HUES48 (cell line): ENCODE results near the gene USP17L18.
"Not testable (repeated sequence)": the region's sequence is repeated elsewhere in the genome, so short reads cannot be mapped to it uniquely, and the experiment has no call there.

Experiments used
- H3K27ac ChIP-seq: one replicate; pipeline ENCODE4 v1.7.0; 2013; ENCODE audit warnings: low read depth, low read length, inconsistent platforms
- H3K27me3 ChIP-seq: 2 replicates; pipeline ENCODE4 v1.6.1; 2013; ENCODE audit warnings: mild to moderate bottlenecking, low read length; ENCODE audit not compliant: control insufficient read depth, insufficient read depth
- H3K36me3 ChIP-seq: 2 replicates; pipeline ENCODE4 v1.6.1; 2013; ENCODE audit warnings: low read length; ENCODE audit not compliant: control insufficient read depth, insufficient read depth
- H3K4me1 ChIP-seq: 2 replicates; pipeline ENCODE4 v1.6.1; 2013; ENCODE audit warnings: mild to moderate bottlenecking, low read length; ENCODE audit not compliant: control insufficient read depth, insufficient read depth
- H3K4me3 ChIP-seq: 2 replicates; pipeline ENCODE4 v1.5.1; 2013; ENCODE audit warnings: mild to moderate bottlenecking, low read depth, low read length
- H3K9ac ChIP-seq: 2 replicates; pipeline ENCODE4 v1.6.1; 2013; ENCODE audit warnings: mild to moderate bottlenecking, low read depth, low read length, moderate library complexity
- H3K9me3 ChIP-seq: 2 replicates; pipeline ENCODE4 v1.6.1; 2013; ENCODE audit warnings: low read length; ENCODE audit not compliant: control insufficient read depth, insufficient read depth

The USP17L18 gene

GRCh38 chr4:9247953-9248680 is at the start of gene USP17L18:
Gene USP17L18, plus strand, starts transcription at chr4:9248630. Its CDS starts 0 bp downstream, at chr4:9248630.
- H3K9me3 ChIP-seq, H3K27ac ChIP-seq, H3K9ac ChIP-seq, H3K4me1 ChIP-seq, H3K36me3 ChIP-seq, H3K4me3 ChIP-seq, H3K27me3 ChIP-seq: not testable (repeated sequence)

GRCh38 chr4:9210357-9210756 is 38.1 kb upstream of the USP17L18 start, which contains the start of gene USP17L10:
Gene USP17L10, plus strand, starts transcription at chr4:9210657. Its CDS starts 0 bp downstream, at chr4:9210657.
- not testable (repeated sequence) for H3K36me3 ChIP-seq, H3K27me3 ChIP-seq, H3K9me3 ChIP-seq, H3K9ac ChIP-seq, H3K4me3 ChIP-seq, H3K27ac ChIP-seq, H3K4me1 ChIP-seq

- H3K27ac ChIP-seq, H3K9me3 ChIP-seq, H3K27me3 ChIP-seq, H3K36me3 ChIP-seq, H3K9ac ChIP-seq, H3K4me1 ChIP-seq, H3K4me3 ChIP-seq: not testable (repeated sequence)
These were observed 33.7 kb upstream of the USP17L18 start for GRCh38 chr4:9214701-9215100.

- H3K36me3 ChIP-seq, H3K4me3 ChIP-seq, H3K4me1 ChIP-seq, H3K27ac ChIP-seq, H3K9me3 ChIP-seq, H3K9ac ChIP-seq, H3K27me3 ChIP-seq: not testable (repeated sequence)
These were observed 33.3 kb upstream of the USP17L18 start, which contains the start of gene USP17L11 for GRCh38 chr4:9215105-9215504. Gene USP17L11, plus strand, starts transcription at chr4:9215405. Its CDS starts 0 bp downstream, at chr4:9215405.

GRCh38 chr4:9219852-9220251 is 28.6 kb upstream of the USP17L18 start, which contains the start of gene USP17L12:
Gene USP17L12, plus strand, starts transcription at chr4:9220152. Its CDS starts 0 bp downstream, at chr4:9220152.
- H3K9me3 ChIP-seq, H3K4me1 ChIP-seq, H3K4me3 ChIP-seq, H3K27me3 ChIP-seq, H3K36me3 ChIP-seq, H3K27ac ChIP-seq, H3K9ac ChIP-seq: not testable (repeated sequence)

GRCh38 chr4:9224596-9224995 is 23.8 kb upstream of the USP17L18 start, which contains the start of gene USP17L13:
Gene USP17L13, plus strand, starts transcription at chr4:9224896. Its CDS starts 0 bp downstream, at chr4:9224896.
- H3K9me3 ChIP-seq, H3K27ac ChIP-seq, H3K36me3 ChIP-seq, H3K4me1 ChIP-seq, H3K9ac ChIP-seq, H3K27me3 ChIP-seq, H3K4me3 ChIP-seq: not testable (repeated sequence)

- H3K4me3 ChIP-seq, H3K36me3 ChIP-seq, H3K9me3 ChIP-seq, H3K27ac ChIP-seq, H3K9ac ChIP-seq, H3K27me3 ChIP-seq, H3K4me1 ChIP-seq: not testable (repeated sequence)
These were observed 18.2 kb upstream of the USP17L18 start for GRCh38 chr4:9230249-9230648.

GRCh38 chr4:9234085-9234484 is 14.3 kb upstream of the USP17L18 start, which contains the start of gene USP17L15:
Gene USP17L15, plus strand, starts transcription at chr4:9234385. Its CDS starts 0 bp downstream, at chr4:9234385.
- not testable (repeated sequence) for H3K36me3 ChIP-seq, H3K4me1 ChIP-seq, H3K4me3 ChIP-seq, H3K27ac ChIP-seq, H3K9me3 ChIP-seq, H3K27me3 ChIP-seq, H3K9ac ChIP-seq

GRCh38 chr4:9238461-9238860 is 10.0 kb upstream of the USP17L18 start:
- not testable (repeated sequence) for H3K4me3 ChIP-seq, H3K9me3 ChIP-seq, H3K9ac ChIP-seq, H3K4me1 ChIP-seq, H3K36me3 ChIP-seq, H3K27ac ChIP-seq, H3K27me3 ChIP-seq

GRCh38 chr4:9243579-9243978 is 4.9 kb upstream of the USP17L18 start, which contains the start of gene USP17L17:
Gene USP17L17, plus strand, starts transcription at chr4:9243879. Its CDS starts 0 bp downstream, at chr4:9243879.
- not testable (repeated sequence) for H3K27me3 ChIP-seq, H3K36me3 ChIP-seq, H3K9ac ChIP-seq, H3K27ac ChIP-seq, H3K4me3 ChIP-seq, H3K9me3 ChIP-seq, H3K4me1 ChIP-seq

- not testable (repeated sequence) for H3K4me1 ChIP-seq, H3K36me3 ChIP-seq, H3K27ac ChIP-seq, H3K9ac ChIP-seq, H3K9me3 ChIP-seq, H3K4me3 ChIP-seq, H3K27me3 ChIP-seq
These were observed 4.6 kb downstream of the USP17L18 start, which contains the start of gene USP17L19 for GRCh38 chr4:9253078-9253477. Gene USP17L19, plus strand, starts transcription at chr4:9253378. Its CDS starts 0 bp downstream, at chr4:9253378.
